ENCODE results near the gene GCDH. TPM values are rescaled to one million over a fixed set of nuclear protein-coding genes. Genes with fewer than 3 reads are reported as not detected.
A peak's percentile ranks its signal among the peaks of the same experiment; 100 is the strongest.

The GCDH gene
- polyA plus RNA-seq, 2 donors: 14.3 to 21.0 TPM

DNA sequence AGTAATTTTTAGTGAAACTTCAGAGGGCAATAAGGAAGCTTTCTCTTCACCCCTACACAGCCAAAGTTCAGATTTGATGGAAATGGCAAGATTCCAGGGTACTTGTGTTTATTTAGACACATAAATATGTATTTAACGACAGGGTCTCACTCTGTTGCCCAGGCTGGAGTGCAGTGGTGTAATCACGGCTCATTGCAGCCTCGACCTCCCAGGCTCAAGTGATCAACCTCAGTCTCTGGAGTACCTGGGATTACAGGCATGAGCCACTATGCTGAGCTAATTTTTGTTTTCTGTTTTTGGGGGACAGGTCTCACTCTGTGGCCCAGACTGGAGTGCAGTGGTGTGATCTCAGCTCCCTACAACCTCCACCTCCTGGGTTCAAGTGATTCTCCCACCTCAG is 30.1 kb downstream of the GCDH start:
- Histone ChIP-seq H3K4me3 (ENCODE audit: low read depth in 1 of 2, low read length in 2 of 2) (no peak overlapping the region), H3K9me3 (ENCODE audit: control insufficient read depth in 2 of 2, insufficient read depth in 1 of 2, low read depth in 1 of 2, low read length in 1 of 2) (no peaks in the 10 kb centered on the region), H3K27me3 (ENCODE audit: control insufficient read depth in 1 of 2, insufficient read depth in 2 of 2, low read length in 2 of 2) (no peaks in the 10 kb centered on the region), H3K4me1 (ENCODE audit: control insufficient read depth in 2 of 2, insufficient read depth in 2 of 2, low read length in 1 of 2) (peaks cover 0 to 3% of the 10 kb centered on the region in 2 donors), H3K27ac (ENCODE audit: low read depth in 2 of 2, low read length in 1 of 2) (no peak overlapping the region), H3K36me3 (ENCODE audit: control insufficient read depth in 2 of 2, insufficient read depth in 2 of 2, low read length in 1 of 2) (peaks cover 15 to 24% of the 10 kb centered on the region in 2 donors)
- WGBS, 2 donors: 55 to 64% methylated on average over 3 of the region's 3 CpGs

DNA sequence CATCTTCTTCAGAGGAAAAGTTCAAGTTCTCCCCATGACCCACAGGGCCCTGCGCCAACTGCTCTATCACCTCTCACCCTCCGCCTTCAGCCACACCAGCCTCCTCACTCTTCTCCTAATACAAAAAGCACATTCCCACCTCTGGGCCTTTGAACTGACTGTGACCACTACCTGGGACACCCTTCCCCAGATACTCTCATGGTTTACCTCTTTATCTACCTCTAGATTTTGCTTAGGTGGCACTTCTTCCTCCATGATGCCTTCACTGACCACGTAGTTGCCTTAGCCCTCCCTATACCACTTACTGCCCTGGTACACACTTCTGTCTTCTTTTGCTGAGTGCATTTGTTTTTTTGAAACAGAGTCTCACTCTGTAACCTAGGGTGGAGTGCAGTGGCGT is 32.0 kb downstream of the GCDH start:
- Histone ChIP-seq H3K9me3 (ENCODE audit: control insufficient read depth in 2 of 2, insufficient read depth in 1 of 2, low read depth in 1 of 2, low read length in 1 of 2) (no peaks in the 10 kb centered on the region), H3K4me1 (ENCODE audit: control insufficient read depth in 2 of 2, insufficient read depth in 2 of 2, low read length in 1 of 2) (peaks cover 0 to 3% of the 10 kb centered on the region in 2 donors), H3K27me3 (ENCODE audit: control insufficient read depth in 1 of 2, insufficient read depth in 2 of 2, low read length in 2 of 2) (no peaks in the 10 kb centered on the region), H3K4me3 (ENCODE audit: low read depth in 1 of 2, low read length in 2 of 2) (no peak overlapping the region), H3K36me3 (ENCODE audit: control insufficient read depth in 2 of 2, insufficient read depth in 2 of 2, low read length in 1 of 2) (peaks cover 15 to 36% of the 10 kb centered on the region in 2 donors), H3K27ac (ENCODE audit: low read depth in 2 of 2, low read length in 1 of 2) (no peak overlapping the region)
- WGBS, 2 donors: 99% methylated on average over 4 of the region's 4 CpGs

- Histone ChIP-seq H3K4me1 (ENCODE audit: control insufficient read depth in 2 of 2, insufficient read depth in 2 of 2, low read length in 1 of 2) (no peaks in the 10 kb centered on the region), H3K27ac (ENCODE audit: low read depth in 2 of 2, low read length in 1 of 2) (no peak overlapping the region), H3K36me3 (ENCODE audit: control insufficient read depth in 2 of 2, insufficient read depth in 2 of 2, low read length in 1 of 2) (peaks cover 27 to 45% of the 10 kb centered on the region in 2 donors), H3K27me3 (ENCODE audit: control insufficient read depth in 1 of 2, insufficient read depth in 2 of 2, low read length in 2 of 2) (no peaks in the 10 kb centered on the region), H3K4me3 (ENCODE audit: low read depth in 1 of 2, low read length in 2 of 2) (no peak overlapping the region), H3K9me3 (ENCODE audit: control insufficient read depth in 2 of 2, insufficient read depth in 1 of 2, low read depth in 1 of 2, low read length in 1 of 2) (no peaks in the 10 kb centered on the region)
- WGBS, 2 donors: 97 to 98% methylated on average over 29 of the region's 29 CpGs
Measured at GRCh38 chr19:12924621-12925310, 33.8 kb downstream of the GCDH start.

DNA sequence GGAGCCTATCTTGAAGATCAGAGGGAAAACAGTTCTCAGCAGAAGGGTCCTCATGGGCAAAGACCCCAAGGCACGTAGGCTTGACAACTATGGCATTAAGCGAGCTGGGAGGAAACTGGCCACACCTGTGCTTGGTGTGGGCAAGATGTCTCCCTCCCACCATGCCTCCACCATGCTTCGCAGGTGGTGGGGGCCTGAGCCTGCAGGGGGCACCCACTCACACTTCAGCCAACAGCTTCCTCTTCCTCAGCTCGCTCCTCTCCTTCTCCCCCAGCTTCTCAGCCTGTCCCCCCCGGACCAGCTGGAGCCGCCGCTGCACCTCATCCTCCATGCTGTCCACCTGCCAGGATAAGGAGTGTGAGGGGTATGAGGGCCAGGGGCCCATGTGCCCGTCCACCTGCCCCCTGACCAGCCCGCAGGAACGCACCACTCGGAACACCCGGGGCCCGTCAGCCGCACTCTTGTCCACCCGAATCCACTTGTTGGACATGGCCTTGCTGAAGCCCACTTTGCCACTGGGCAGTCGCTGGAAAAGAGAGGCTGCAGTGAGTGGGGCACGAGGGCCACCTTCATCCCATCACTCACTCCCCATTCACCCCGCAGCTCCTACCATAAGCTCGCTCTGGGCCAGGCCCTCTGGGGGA is 39.2 kb downstream of the GCDH start:
- peaks cover 14 to 29% of the 10 kb centered on the region in 2 donors for H3K36me3 ChIP-seq (ENCODE audit: control insufficient read depth in 2 of 2, insufficient read depth in 2 of 2, low read length in 1 of 2)
- 92 to 93% methylated on average over 19 of the region's 19 CpGs for WGBS, 2 donors
- peaks cover 4 to 9% of the 10 kb centered on the region in 2 donors for H3K4me1 ChIP-seq (ENCODE audit: control insufficient read depth in 2 of 2, insufficient read depth in 2 of 2, low read length in 1 of 2)
- H3K27ac ChIP-seq (ENCODE audit: low read depth in 2 of 2, low read length in 1 of 2): no peak overlapping the region
- H3K4me3 ChIP-seq (ENCODE audit: low read depth in 1 of 2, low read length in 2 of 2): no peak overlapping the region
- no peaks in the 10 kb centered on the region for H3K9me3 ChIP-seq (ENCODE audit: control insufficient read depth in 2 of 2, insufficient read depth in 1 of 2, low read depth in 1 of 2, low read length in 1 of 2)
- H3K27me3 ChIP-seq (ENCODE audit: control insufficient read depth in 1 of 2, insufficient read depth in 2 of 2, low read length in 2 of 2): no peaks in the 10 kb centered on the region

- H3K27ac ChIP-seq (ENCODE audit: low read depth in 2 of 2, low read length in 1 of 2): peak overlapping the region; percentile 8 to 60
- H3K9me3 ChIP-seq (ENCODE audit: control insufficient read depth in 2 of 2, insufficient read depth in 1 of 2, low read depth in 1 of 2, low read length in 1 of 2): no peaks in the 10 kb centered on the region
- WGBS, 2 donors: 30 to 32% methylated on average over 16 of the region's 16 CpGs
- peak overlapping the region; percentile 95 to 97 for H3K4me3 ChIP-seq (ENCODE audit: low read depth in 1 of 2, low read length in 2 of 2)
- H3K27me3 ChIP-seq (ENCODE audit: control insufficient read depth in 1 of 2, insufficient read depth in 2 of 2, low read length in 2 of 2): no peaks in the 10 kb centered on the region
- H3K36me3 ChIP-seq (ENCODE audit: control insufficient read depth in 2 of 2, insufficient read depth in 2 of 2, low read length in 1 of 2): peaks cover 14 to 17% of the 10 kb centered on the region in 2 donors
- peaks cover 4 to 12% of the 10 kb centered on the region in 2 donors for H3K4me1 ChIP-seq (ENCODE audit: control insufficient read depth in 2 of 2, insufficient read depth in 2 of 2, low read length in 1 of 2)
Measured at GRCh38 chr19:12932392-12933286, 41.7 kb downstream of the GCDH start.

DNA sequence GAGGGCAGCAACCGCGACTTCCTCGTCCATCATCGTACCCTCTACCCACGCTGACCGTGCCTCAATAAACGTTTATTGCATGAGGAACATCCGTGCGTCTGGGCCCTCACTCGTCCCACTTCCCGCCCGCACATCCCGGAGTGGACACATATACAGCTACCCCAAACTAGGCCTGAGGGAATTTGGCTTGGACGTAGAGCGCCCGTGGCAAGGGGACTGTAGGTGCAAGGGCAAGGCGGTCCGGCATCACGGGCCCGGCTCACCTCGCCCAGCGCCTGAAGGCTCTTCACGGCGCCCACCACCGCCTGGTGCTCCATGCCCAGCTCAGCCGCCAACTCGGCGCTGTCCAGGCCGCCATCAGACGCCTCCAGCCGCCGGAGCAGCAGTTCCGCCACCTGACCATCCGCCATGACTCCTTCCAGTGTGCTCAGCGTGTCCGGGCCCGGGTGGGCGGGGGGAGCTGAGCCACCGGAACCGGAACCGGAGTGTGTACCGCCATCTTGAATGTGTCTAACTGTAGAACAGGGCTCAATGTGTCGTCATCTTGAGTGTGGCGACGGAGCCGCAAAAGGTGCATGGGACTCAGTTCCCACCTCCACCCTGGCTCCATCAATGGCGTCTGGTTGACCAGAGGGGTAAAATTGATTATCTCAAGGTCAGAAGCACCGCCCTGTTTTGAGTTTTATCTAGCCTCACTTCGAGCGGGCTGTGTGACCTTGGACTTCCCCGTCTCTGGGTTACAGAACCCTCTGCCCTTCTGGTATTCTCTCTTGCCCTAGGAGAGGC is 42.5 kb downstream of the GCDH start, which contains the start of gene FARSA:
TSS of gene FARSA (minus strand) at position 425 of the 786 bp plus-strand sequence. CDS start at position 410, 15 bp downstream.
- Histone ChIP-seq H3K9me3 (ENCODE audit: control insufficient read depth in 2 of 2, insufficient read depth in 1 of 2, low read depth in 1 of 2, low read length in 1 of 2) (no peaks in the 10 kb centered on the region), H3K27ac (ENCODE audit: low read depth in 2 of 2, low read length in 1 of 2) (peak within 1 kb of the TSS; percentile 61 to 77), H3K27me3 (ENCODE audit: control insufficient read depth in 1 of 2, insufficient read depth in 2 of 2, low read length in 2 of 2) (no peaks in the 10 kb centered on the region), H3K36me3 (ENCODE audit: control insufficient read depth in 2 of 2, insufficient read depth in 2 of 2, low read length in 1 of 2) (peaks cover 13% of the 10 kb centered on the region in 2 donors), H3K4me1 (ENCODE audit: control insufficient read depth in 2 of 2, insufficient read depth in 2 of 2, low read length in 1 of 2) (peaks cover 4 to 15% of the 10 kb centered on the region in 2 donors), H3K4me3 (ENCODE audit: low read depth in 1 of 2, low read length in 2 of 2) (peak within 1 kb of the TSS; percentile 95 to 97)
- WGBS, 2 donors: 2 to 3% methylated on average over 46 to 51 of the region's 51 CpGs

GRCh38 chr19:12935071-12935470 is 44.1 kb downstream of the GCDH start:
- Histone ChIP-seq H3K4me3 (ENCODE audit: low read depth in 1 of 2, low read length in 2 of 2) (no peak overlapping the region), H3K4me1 (ENCODE audit: control insufficient read depth in 2 of 2, insufficient read depth in 2 of 2, low read length in 1 of 2) (peaks cover 7 to 18% of the 10 kb centered on the region in 2 donors), H3K27ac (ENCODE audit: low read depth in 2 of 2, low read length in 1 of 2) (no peak overlapping the region), H3K27me3 (ENCODE audit: control insufficient read depth in 1 of 2, insufficient read depth in 2 of 2, low read length in 2 of 2) (no peaks in the 10 kb centered on the region), H3K9me3 (ENCODE audit: control insufficient read depth in 2 of 2, insufficient read depth in 1 of 2, low read depth in 1 of 2, low read length in 1 of 2) (no peaks in the 10 kb centered on the region), H3K36me3 (ENCODE audit: control insufficient read depth in 2 of 2, insufficient read depth in 2 of 2, low read length in 1 of 2) (peaks cover 2 to 8% of the 10 kb centered on the region in 2 donors)
- 92 to 94% methylated on average over 10 of the region's 10 CpGs for WGBS, 2 donors

GRCh38 chr19:12936582-12936981 is 45.6 kb downstream of the GCDH start:
- WGBS, 2 donors: 62 to 73% methylated on average over 7 of the region's 7 CpGs
- Histone ChIP-seq H3K9me3 (ENCODE audit: control insufficient read depth in 2 of 2, insufficient read depth in 1 of 2, low read depth in 1 of 2, low read length in 1 of 2) (no peaks in the 10 kb centered on the region), H3K4me1 (ENCODE audit: control insufficient read depth in 2 of 2, insufficient read depth in 2 of 2, low read length in 1 of 2) (peaks cover 7 to 22% of the 10 kb centered on the region in 2 donors)

More at GRCh38 chr19:12936582-12936981, 45.6 kb downstream of the GCDH start:
- Histone ChIP-seq H3K4me3 (ENCODE audit: low read depth in 1 of 2, low read length in 2 of 2) (no peak overlapping the region), H3K36me3 (ENCODE audit: control insufficient read depth in 2 of 2, insufficient read depth in 2 of 2, low read length in 1 of 2) (peaks cover 2 to 14% of the 10 kb centered on the region in 2 donors), H3K27me3 (ENCODE audit: control insufficient read depth in 1 of 2, insufficient read depth in 2 of 2, low read length in 2 of 2) (no peaks in the 10 kb centered on the region), H3K27ac (ENCODE audit: low read depth in 2 of 2, low read length in 1 of 2) (no peak overlapping the region)
